GM19328 (cell line): ENCODE results near the gene MEIKIN.

Experiments used
- ATAC-seq: cut with Tn5 transposase; IDR thresholded peaks from one replicate; pipeline ENCODE4 v1.9.1; 2021; ENCODE audit warnings: mild to moderate bottlenecking, moderate library complexity; ENCODE audit not compliant: unreplicated experiment

The MEIKIN gene

GRCh38 chr5:131945551-131946168 is at the start of gene MEIKIN:
Gene MEIKIN (minus strand): TSS chr5:131945663. CDS start chr5:131945505, 158 bp downstream.
- no peak for ATAC-seq

- no peak for ATAC-seq
These were observed 49.2 kb upstream of the MEIKIN start for GRCh38 chr5:131994533-131995226.

- ATAC-seq: no peak
These were observed 48.6 kb upstream of the MEIKIN start for GRCh38 chr5:131994090-131994489.

- no peak for ATAC-seq
These were observed 48.2 kb upstream of the MEIKIN start for GRCh38 chr5:131993676-131994075.

- ATAC-seq: no peak
These were observed 46.9 kb upstream of the MEIKIN start for GRCh38 chr5:131992370-131992769.

- no peak for ATAC-seq
These were observed 46.3 kb upstream of the MEIKIN start for GRCh38 chr5:131991593-131992324.

GRCh38 chr5:131990716-131991115 is 45.3 kb upstream of the MEIKIN start:
- ATAC-seq: no peak

- no peak for ATAC-seq
These were observed 43.1 kb upstream of the MEIKIN start for GRCh38 chr5:131988601-131989000.

- no peak for ATAC-seq
These were observed 41.8 kb upstream of the MEIKIN start for GRCh38 chr5:131987251-131987650.

GRCh38 chr5:131986161-131986912 is 40.9 kb upstream of the MEIKIN start:
- ATAC-seq: no peak

- no peak for ATAC-seq
These were observed 39.6 kb upstream of the MEIKIN start for GRCh38 chr5:131984956-131985665.

- no peak for ATAC-seq
These were observed 37.8 kb upstream of the MEIKIN start for GRCh38 chr5:131983244-131983771.

GRCh38 chr5:131981516-131981915 is 36.1 kb upstream of the MEIKIN start:
- no peak for ATAC-seq

GRCh38 chr5:131980696-131981095 is 35.2 kb upstream of the MEIKIN start:
- ATAC-seq: no peak

GRCh38 chr5:131979816-131980215 is 34.4 kb upstream of the MEIKIN start:
- ATAC-seq: no peak

- no peak for ATAC-seq
These were observed 31.7 kb upstream of the MEIKIN start for GRCh38 chr5:131977212-131977604.

- ATAC-seq: no peak
These were observed 31.1 kb upstream of the MEIKIN start for GRCh38 chr5:131976414-131977211.

- ATAC-seq: no peak
These were observed 29.7 kb upstream of the MEIKIN start for GRCh38 chr5:131974956-131975726.

GRCh38 chr5:131974622-131974955 is 29.1 kb upstream of the MEIKIN start:
- ATAC-seq: no peak
